Transverse colon (tissue), 3 donors: ENCODE measurements around the gene ARL6IP4.

Experiments
- EP300 ChIP-seq: sonication (generic); formaldehyde crosslinking; IDR thresholded peaks from one replicate; pipeline ENCODE4 v1.6.1; 2017; ENCODE audit warnings: antibody characterized with exemption, low read depth
- TF ChIP-seq, protein P1 (sequence below), 5 experiments: fragments of 200-600 bp in 3 of 5; fragments of 450-650 bp in 2 of 5; sonication (generic) in 3 of 5; IDR thresholded peaks; 1 replicate in 2 of 5; 2 replicates in 3 of 5; pipeline ENCODE4 v1.5.1; 2016 to 2017; ENCODE audit warnings: antibody characterized with exemption in 5 of 5, inconsistent platforms in 3 of 5, mild to moderate bottlenecking in 2 of 5, moderate library complexity in 1 of 5

DNA sequence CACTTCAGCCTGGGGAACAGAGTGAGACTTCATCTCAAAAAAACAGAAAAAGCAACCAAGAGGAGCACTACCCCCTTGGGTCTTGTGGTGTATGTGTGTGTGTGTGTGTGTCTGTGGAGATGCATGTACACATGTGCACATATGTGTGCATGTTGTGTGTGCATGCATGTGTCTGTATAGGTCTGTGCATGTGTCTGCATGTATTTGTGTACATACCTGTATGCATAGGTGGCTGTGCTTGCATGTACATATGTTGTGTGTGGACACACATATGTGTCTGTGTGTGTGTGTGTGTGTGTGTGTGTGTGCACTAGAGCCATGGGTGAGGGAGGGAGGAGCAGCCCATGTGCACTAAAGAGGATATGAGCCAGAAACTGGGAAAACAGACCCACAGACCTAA lies 49.1 kb downstream of the ARL6IP4 start:
- no peak for TF ChIP-seq EP300
- TF ChIP-seq, protein P1, sequence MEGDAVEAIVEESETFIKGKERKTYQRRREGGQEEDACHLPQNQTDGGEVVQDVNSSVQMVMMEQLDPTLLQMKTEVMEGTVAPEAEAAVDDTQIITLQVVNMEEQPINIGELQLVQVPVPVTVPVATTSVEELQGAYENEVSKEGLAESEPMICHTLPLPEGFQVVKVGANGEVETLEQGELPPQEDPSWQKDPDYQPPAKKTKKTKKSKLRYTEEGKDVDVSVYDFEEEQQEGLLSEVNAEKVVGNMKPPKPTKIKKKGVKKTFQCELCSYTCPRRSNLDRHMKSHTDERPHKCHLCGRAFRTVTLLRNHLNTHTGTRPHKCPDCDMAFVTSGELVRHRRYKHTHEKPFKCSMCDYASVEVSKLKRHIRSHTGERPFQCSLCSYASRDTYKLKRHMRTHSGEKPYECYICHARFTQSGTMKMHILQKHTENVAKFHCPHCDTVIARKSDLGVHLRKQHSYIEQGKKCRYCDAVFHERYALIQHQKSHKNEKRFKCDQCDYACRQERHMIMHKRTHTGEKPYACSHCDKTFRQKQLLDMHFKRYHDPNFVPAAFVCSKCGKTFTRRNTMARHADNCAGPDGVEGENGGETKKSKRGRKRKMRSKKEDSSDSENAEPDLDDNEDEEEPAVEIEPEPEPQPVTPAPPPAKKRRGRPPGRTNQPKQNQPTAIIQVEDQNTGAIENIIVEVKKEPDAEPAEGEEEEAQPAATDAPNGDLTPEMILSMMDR (IDR thresholded peaks at IDR 0.05), result no peak
